Endothelial cell of umbilical vein (primary cell): ENCODE measurements around the gene CACNA1C. TPM values are rescaled to one million over a fixed set of nuclear protein-coding genes. Genes with fewer than 3 reads are reported as not detected.
"Not testable (repeated sequence)": the region's sequence is repeated elsewhere in the genome, so short reads cannot be mapped to it uniquely, and the experiment has no call there.

ENCODE experiments used
- BruUV-seq: library from RNA; stranded (reverse); fragments of 400-500 nt; replicated peaks from 2 replicates; lab custom pipeline; 2021; lab: Mats Ljungman, UMichigan
- CTCF ChIA-PET: fragments of 300-600, 350-600 bp; sonication (Branson Sonifier 250); formaldehyde crosslinking; loops from one replicate; lab custom pipeline; 2021; ENCODE audit warnings: antibody characterized with exemption, inconsistent platforms; lab: Charles Lee
- POLR2A ChIA-PET: fragments of 300-600, 350-600 bp; sonication (Branson Sonifier 250); formaldehyde crosslinking; loops from one replicate; lab custom pipeline; 2021; ENCODE audit warnings: antibody characterized with exemption, inconsistent platforms; lab: Charles Lee
- DNase-seq: peaks from one replicate; pipeline ENCODE4 v3.0.0-alpha.2; 2011; ENCODE audit warnings: low read depth, low spot score
- FAIRE-seq: peaks from 2 replicates; lab custom pipeline; 2011; peaks lifted over from hg19 to GRCh38; lab: Jason Lieb, UNC
- H2AFZ ChIP-seq: 2 replicates; pipeline ENCODE4 v1.6.0; 2012; ENCODE audit warnings: low read depth, low read length, control low read depth, inconsistent platforms
- H3K27ac ChIP-seq: 2 replicates; pipeline ENCODE4 v1.5.1; 2011; ENCODE audit warnings: low read depth, mild to moderate bottlenecking, control low read depth, low read length, moderate library complexity; ENCODE audit not compliant: insufficient read depth
- H3K27me3 ChIP-seq, 2 experiments: 2 replicates each; pipeline versions ENCODE4 v1.6.0 to v1.6.1; 2011; ENCODE audit warnings: low read length in 2 of 2, mixed read lengths in 1 of 2; ENCODE audit not compliant: control insufficient read depth in 2 of 2, insufficient read depth in 2 of 2
- H3K36me3 ChIP-seq, 2 experiments: 2 replicates in 1 of 2; 3 replicates in 1 of 2; pipeline ENCODE4 v1.5.1; 2011; ENCODE audit warnings: low read length in 2 of 2, mild to moderate bottlenecking in 1 of 2, moderate library complexity in 1 of 2; ENCODE audit not compliant: control insufficient read depth in 2 of 2, insufficient read depth in 2 of 2; ENCODE audit errors: extremely low read depth in 1 of 2
- H3K4me1 ChIP-seq: 3 replicates; pipeline ENCODE4 v1.5.1; 2011; ENCODE audit warnings: mild to moderate bottlenecking, low read length; ENCODE audit not compliant: control insufficient read depth, insufficient read depth; ENCODE audit errors: extremely low read depth
- H3K4me2 ChIP-seq: 2 replicates; pipeline ENCODE4 v1.6.1; 2011; ENCODE audit warnings: low read length, control low read depth, mixed read lengths; ENCODE audit not compliant: insufficient read depth
- H3K4me3 ChIP-seq, 3 experiments: fragments of 200-600 bp in 1 of 3; sonication (generic), shearing (Covaris generic) in 1 of 3; replicated peaks in 1 of 3; 2 replicates each; pipeline ENCODE4 v1.5.1; 2011 to 2016; ENCODE audit warnings: control low read depth in 3 of 3, low read length in 3 of 3, mild to moderate bottlenecking in 2 of 3, inconsistent platforms in 1 of 3, low read depth in 1 of 3, moderate library complexity in 1 of 3; ENCODE audit not compliant: insufficient read depth in 1 of 3
- H3K79me2 ChIP-seq: 2 replicates; pipeline ENCODE4 v1.6.0; 2012; ENCODE audit warnings: low read length, inconsistent platforms; ENCODE audit not compliant: control insufficient read depth, insufficient read depth
- H3K9ac ChIP-seq: replicated peaks from 2 replicates; pipeline ENCODE3; 2011; ENCODE audit warnings: low read length, control low read depth; ENCODE audit not compliant: insufficient read depth; ENCODE audit errors: extremely low read depth
- H3K9me1 ChIP-seq: replicated peaks from 3 replicates; pipeline ENCODE4 v1.6.0; 2011; ENCODE audit warnings: mild to moderate bottlenecking, low read length; ENCODE audit not compliant: control insufficient read depth, insufficient read depth; ENCODE audit errors: extremely low read depth
- H3K9me3 ChIP-seq: replicated peaks from 2 replicates; pipeline ENCODE4 v1.5.1; 2012; ENCODE audit warnings: low read length, inconsistent platforms; ENCODE audit not compliant: control insufficient read depth, insufficient read depth
- H4K20me1 ChIP-seq: replicated peaks from 2 replicates; pipeline ENCODE3; 2011; ENCODE audit warnings: mild to moderate bottlenecking, low read length; ENCODE audit not compliant: control insufficient read depth, insufficient read depth; ENCODE audit errors: extremely low read depth
- FOS ChIP-seq: IDR thresholded peaks from 2 replicates; pipeline ENCODE4 v1.6.1; 2011; ENCODE audit warnings: mild to moderate bottlenecking, low read length, moderate library complexity, borderline replicate concordance; ENCODE audit not compliant: insufficient read depth
- MAX ChIP-seq: IDR thresholded peaks from 2 replicates; pipeline ENCODE4 v1.6.1; 2011; ENCODE audit not compliant: insufficient read depth, insufficient read length
- POLR2A ChIP-seq: IDR thresholded peaks from 2 replicates; pipeline ENCODE4 v1.6.1; 2012; ENCODE audit warnings: low read depth, mild to moderate bottlenecking, control low read depth, low read length
- dilution Hi-C: fragments of 300-500 bp; cut with MboI; formaldehyde crosslinking; loops from one replicate; pipeline ENCODE4 v1.15.0; 2019; ENCODE audit warnings: low sequenced_read_pairs; ENCODE audit not compliant: extremely low pct_ligation_motif_present
- intact Hi-C: fragments of 100-400 bp; cut with micrococcal nuclease; formaldehyde crosslinking; loops from one replicate; pipeline ENCODE4 v1.10.0; 2022
- polyA plus RNA-seq, 4 experiments: library from polyadenylated mRNA; depleted of rRNA in 3 of 4; stranded (reverse) in 3 of 4; unstranded in 1 of 4; fragments of >200 nt; gene quantifications; 2 replicates each; pipeline versions ENCODE4 v1.2.1 to v1.2.3, GENCODE V29; 2011 to 2012; ENCODE audit warnings: missing spikeins in 1 of 4
- total RNA-seq: library from RNA; stranded (reverse); gene quantifications from 2 replicates; pipeline ENCODE4 v1.2.3, GENCODE V29; 2021
- TF ChIP-seq, protein P1 (sequence below), 2 donors: IDR thresholded peaks; 1 replicate in 1 of 2; 2 replicates in 1 of 2; pipeline ENCODE4 v1.5.1; 2011; ENCODE audit warnings: low read length in 2 of 2, mild to moderate bottlenecking in 2 of 2, moderate library complexity in 2 of 2, control low read depth in 1 of 2, inconsistent platforms in 1 of 2, low read depth in 1 of 2; ENCODE audit not compliant: insufficient read depth in 1 of 2; ENCODE audit errors: extremely low read depth in 1 of 2

CACNA1C gene
- total and polyA plus RNA-seq, 2 donors (not counting 3 experiments of a cell fraction or from before 2014, with no cell fraction given), result not detected

- Histone ChIP-seq H3K4me2 (no peak overlapping the region), H3K36me3 (no peaks in the 10 kb centered on the region), H3K9me3 (no peaks in the 10 kb centered on the region), H3K27me3 (no peaks in the 10 kb centered on the region), H2AFZ (no peak overlapping the region), H3K79me2 (no peaks in the 10 kb centered on the region), H3K27ac (no peak overlapping the region), H4K20me1 (no peaks in the 10 kb centered on the region), H3K4me3 (no peak overlapping the region), H3K9ac (no peak overlapping the region), H3K4me1 (no peaks in the 10 kb centered on the region), H3K9me1 (no peaks in the 10 kb centered on the region)
- no peak for TF ChIP-seq POLR2A
- peak; percentile 72 for TF ChIP-seq MAX
- CTCF ChIA-PET, result no interaction called here
- no peak for DNase-seq
- FAIRE-seq, result no peak
- dilution Hi-C loops, result no loop called here
- no TSS peak for BruUV-seq
- POLR2A ChIA-PET, result no interaction called here
- intact Hi-C loops, result no loop called here
Observed at GRCh38 chr12:2739069-2739468, 686.3 kb downstream of the CACNA1C start.

DNA sequence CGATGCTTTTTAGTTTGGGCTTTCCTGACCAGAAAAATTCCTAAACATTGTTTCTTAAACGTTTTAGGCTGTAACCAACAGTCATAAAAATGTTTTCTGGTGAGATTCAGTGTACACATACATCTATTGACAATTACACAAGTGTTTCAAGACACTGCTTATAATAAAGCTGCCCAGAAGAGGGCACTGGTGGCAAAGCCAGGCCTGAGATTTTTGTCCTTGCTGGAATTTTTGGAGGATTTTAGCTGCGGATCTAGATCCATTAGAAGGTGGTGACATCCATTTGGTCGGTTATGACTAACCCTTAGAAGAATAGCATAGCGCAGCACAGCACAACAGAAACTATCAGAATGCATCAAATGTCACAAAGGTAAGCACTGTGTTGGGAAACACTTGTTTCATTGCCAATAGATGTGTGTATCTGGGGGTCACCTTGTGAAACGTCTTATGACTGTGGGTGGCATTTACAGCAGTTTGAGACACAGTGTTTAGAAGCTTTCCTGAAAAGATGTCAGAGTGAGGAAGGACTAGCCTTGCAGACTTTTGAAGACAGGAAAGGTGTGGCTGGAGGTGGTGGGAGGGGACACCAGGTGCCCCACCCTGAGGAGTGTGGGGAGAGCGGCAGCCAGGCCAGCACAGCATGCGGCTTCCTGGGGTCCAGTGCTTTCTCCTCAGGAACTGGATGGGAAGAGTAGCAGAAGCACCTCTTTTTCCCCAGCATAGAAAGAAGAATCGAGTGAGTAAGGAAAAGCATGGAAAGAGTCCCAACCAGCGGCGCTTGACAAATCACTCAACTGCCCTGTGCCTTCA is 687.2 kb downstream of the CACNA1C start:
- H3K4me2 ChIP-seq, result no peak overlapping the region
- H3K36me3 ChIP-seq, result no peaks in the 10 kb centered on the region
- POLR2A ChIA-PET, result no interaction called here
- no peak overlapping the region for H2AFZ ChIP-seq
- no peaks in the 10 kb centered on the region for H3K79me2 ChIP-seq
- no TSS peak for BruUV-seq
- H3K9me1 ChIP-seq, result no peaks in the 10 kb centered on the region
- dilution Hi-C loops, result no loop called here
- H3K9ac ChIP-seq, result no peak overlapping the region
- H3K27ac ChIP-seq, result no peak overlapping the region
- H4K20me1 ChIP-seq, result no peaks in the 10 kb centered on the region
- no peak overlapping the region for H3K4me3 ChIP-seq
- CTCF ChIA-PET, result interaction anchor here (0.6 to 1.8 kb wide), 14 partner anchors 9 to 301 kb away, joined by 3 to 38 read pairs (median 4); partner anchors contain the start of gene ITFG2
- DNase-seq (peak; percentile 37), FAIRE-seq (peak; percentile 67)
- no peak for TF ChIP-seq FOS
- no peak for TF ChIP-seq MAX
- TF ChIP-seq, protein P1, sequence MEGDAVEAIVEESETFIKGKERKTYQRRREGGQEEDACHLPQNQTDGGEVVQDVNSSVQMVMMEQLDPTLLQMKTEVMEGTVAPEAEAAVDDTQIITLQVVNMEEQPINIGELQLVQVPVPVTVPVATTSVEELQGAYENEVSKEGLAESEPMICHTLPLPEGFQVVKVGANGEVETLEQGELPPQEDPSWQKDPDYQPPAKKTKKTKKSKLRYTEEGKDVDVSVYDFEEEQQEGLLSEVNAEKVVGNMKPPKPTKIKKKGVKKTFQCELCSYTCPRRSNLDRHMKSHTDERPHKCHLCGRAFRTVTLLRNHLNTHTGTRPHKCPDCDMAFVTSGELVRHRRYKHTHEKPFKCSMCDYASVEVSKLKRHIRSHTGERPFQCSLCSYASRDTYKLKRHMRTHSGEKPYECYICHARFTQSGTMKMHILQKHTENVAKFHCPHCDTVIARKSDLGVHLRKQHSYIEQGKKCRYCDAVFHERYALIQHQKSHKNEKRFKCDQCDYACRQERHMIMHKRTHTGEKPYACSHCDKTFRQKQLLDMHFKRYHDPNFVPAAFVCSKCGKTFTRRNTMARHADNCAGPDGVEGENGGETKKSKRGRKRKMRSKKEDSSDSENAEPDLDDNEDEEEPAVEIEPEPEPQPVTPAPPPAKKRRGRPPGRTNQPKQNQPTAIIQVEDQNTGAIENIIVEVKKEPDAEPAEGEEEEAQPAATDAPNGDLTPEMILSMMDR (IDR thresholded peaks at IDR 0.05; ENCODE audit: extremely low read depth in 1 of 2, insufficient read depth in 1 of 2, low read depth in 1 of 2, low read length in 2 of 2), result peak; percentile 25 to 29
- no peak for TF ChIP-seq POLR2A
- no peaks in the 10 kb centered on the region for H3K9me3 ChIP-seq
- H3K4me1 ChIP-seq, result no peaks in the 10 kb centered on the region
- no peaks in the 10 kb centered on the region for H3K27me3 ChIP-seq
- intact Hi-C loops, result loop anchor here (2.0 kb wide), 2 partner anchors 45 to 73 kb away; partner anchors contain the start of gene ITFG2

DNA sequence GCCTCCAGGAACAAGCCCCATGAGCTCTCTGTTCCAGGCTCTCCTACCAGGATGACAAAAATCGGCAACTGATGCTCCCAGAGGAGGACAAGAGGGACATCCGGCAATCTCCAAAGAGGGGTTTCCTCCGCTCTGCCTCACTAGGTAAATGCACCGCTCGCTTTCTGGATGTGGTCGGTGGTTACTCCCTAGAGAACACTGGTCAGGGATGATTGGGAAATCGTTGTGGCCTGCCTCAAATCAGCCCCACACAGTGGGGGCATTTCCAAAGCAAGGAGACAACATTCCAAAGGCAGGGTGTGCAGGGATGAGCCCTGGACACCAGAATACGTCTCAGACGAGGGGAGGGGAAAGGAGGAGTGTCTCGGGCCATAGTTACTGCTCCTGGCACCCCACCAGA is 689.2 kb downstream of the CACNA1C start:
- H4K20me1 ChIP-seq, H3K79me2 ChIP-seq, H3K4me1 ChIP-seq, H3K9me3 ChIP-seq, dilution Hi-C loops, H3K4me2 ChIP-seq, H2AFZ ChIP-seq, BruUV-seq, DNase-seq, POLR2A ChIA-PET, H3K36me3 ChIP-seq, H3K27me3 ChIP-seq, intact Hi-C loops, CTCF ChIA-PET, H3K9ac ChIP-seq, H3K9me1 ChIP-seq, H3K27ac ChIP-seq, FAIRE-seq, H3K4me3 ChIP-seq: not testable (repeated sequence)
